Measurements from ENCODE around the gene PRKG1.

GRCh38 chr10:51786016-51786683 is 711.9 kb downstream of the PRKG1 start:
- TF ChIP-seq, protein P1, sequence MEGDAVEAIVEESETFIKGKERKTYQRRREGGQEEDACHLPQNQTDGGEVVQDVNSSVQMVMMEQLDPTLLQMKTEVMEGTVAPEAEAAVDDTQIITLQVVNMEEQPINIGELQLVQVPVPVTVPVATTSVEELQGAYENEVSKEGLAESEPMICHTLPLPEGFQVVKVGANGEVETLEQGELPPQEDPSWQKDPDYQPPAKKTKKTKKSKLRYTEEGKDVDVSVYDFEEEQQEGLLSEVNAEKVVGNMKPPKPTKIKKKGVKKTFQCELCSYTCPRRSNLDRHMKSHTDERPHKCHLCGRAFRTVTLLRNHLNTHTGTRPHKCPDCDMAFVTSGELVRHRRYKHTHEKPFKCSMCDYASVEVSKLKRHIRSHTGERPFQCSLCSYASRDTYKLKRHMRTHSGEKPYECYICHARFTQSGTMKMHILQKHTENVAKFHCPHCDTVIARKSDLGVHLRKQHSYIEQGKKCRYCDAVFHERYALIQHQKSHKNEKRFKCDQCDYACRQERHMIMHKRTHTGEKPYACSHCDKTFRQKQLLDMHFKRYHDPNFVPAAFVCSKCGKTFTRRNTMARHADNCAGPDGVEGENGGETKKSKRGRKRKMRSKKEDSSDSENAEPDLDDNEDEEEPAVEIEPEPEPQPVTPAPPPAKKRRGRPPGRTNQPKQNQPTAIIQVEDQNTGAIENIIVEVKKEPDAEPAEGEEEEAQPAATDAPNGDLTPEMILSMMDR (IDR thresholded peaks at IDR 0.05) = no peak
- no peak for TF ChIP-seq POLR2A (IDR thresholded peaks at IDR 0.05)
